ENCODE measurements around the gene TUBGCP3.
"Not testable (repeated sequence)": the region's sequence is repeated elsewhere in the genome, so short reads cannot be mapped to it uniquely, and the experiment has no call there.

TUBGCP3 gene, protein sequence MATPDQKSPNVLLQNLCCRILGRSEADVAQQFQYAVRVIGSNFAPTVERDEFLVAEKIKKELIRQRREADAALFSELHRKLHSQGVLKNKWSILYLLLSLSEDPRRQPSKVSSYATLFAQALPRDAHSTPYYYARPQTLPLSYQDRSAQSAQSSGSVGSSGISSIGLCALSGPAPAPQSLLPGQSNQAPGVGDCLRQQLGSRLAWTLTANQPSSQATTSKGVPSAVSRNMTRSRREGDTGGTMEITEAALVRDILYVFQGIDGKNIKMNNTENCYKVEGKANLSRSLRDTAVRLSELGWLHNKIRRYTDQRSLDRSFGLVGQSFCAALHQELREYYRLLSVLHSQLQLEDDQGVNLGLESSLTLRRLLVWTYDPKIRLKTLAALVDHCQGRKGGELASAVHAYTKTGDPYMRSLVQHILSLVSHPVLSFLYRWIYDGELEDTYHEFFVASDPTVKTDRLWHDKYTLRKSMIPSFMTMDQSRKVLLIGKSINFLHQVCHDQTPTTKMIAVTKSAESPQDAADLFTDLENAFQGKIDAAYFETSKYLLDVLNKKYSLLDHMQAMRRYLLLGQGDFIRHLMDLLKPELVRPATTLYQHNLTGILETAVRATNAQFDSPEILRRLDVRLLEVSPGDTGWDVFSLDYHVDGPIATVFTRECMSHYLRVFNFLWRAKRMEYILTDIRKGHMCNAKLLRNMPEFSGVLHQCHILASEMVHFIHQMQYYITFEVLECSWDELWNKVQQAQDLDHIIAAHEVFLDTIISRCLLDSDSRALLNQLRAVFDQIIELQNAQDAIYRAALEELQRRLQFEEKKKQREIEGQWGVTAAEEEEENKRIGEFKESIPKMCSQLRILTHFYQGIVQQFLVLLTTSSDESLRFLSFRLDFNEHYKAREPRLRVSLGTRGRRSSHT

DNA sequence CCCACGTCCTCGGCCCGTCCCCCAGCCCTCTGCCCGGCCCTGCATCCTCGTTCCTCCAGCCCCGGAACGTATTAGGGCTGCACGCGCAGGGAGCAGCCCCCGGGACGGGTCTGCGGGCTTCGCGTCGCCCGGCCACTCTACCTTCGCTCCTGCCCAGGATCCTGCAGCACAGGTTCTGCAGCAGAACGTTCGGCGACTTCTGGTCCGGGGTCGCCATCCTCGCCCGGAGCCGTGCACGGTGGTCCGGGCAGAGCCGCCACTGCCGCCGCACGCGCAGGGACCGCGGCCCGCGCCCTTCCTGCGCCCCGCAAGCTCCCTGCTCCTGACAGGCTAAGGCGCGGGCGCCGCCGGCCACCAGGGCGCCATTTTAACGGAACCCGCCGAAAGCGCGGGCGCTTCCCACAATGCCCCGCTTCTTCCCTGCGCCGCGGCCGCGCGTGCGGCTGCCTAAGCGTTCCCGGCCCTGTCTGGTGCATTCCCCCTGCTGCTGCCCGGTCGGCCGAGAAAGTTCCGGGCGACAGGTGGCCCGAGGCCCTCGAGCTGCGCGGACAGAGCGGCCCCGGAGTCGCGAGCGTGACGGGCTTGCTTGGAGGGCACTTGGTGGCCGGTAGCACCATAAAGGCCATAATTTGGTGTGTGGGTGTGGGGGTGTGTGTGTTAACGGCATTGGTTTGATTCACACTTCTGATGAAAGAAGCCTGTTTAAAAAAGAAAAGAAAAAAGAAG is at the start of gene TUBGCP3:
TSS of gene TUBGCP3 (minus strand) at position 390 of the 726 bp plus-strand sequence. CDS start at position 217, 173 bp downstream.
- no peaks in the 10 kb centered on the region for H3K9me3 Mint-ChIP-seq
- H3K4me3 Mint-ChIP-seq: peak within 1 kb of the TSS; percentile 92
- peaks cover 35% of the 10 kb centered on the region for H3K4me1 Mint-ChIP-seq (ENCODE audit: low read depth)
- H3K27me3 Mint-ChIP-seq: peaks cover 4% of the 10 kb centered on the region
- H3K36me3 Mint-ChIP-seq (ENCODE audit: low read depth): peaks cover 16% of the 10 kb centered on the region
- intact Hi-C loops (cut with micrococcal nuclease): loop anchor here (1.0 to 10.0 kb wide), 2 partner anchors 18 to 107 kb away; partner anchors contain the start of gene ATP11A
- peak within 1 kb of the TSS; percentile 96 for H3K27ac Mint-ChIP-seq

GRCh38 chr13:112637017-112637801 is 49.3 kb upstream of the TUBGCP3 start:
- Mint-ChIP-seq H3K36me3 (ENCODE audit: low read depth) (no peaks in the 10 kb centered on the region), H3K4me1 (ENCODE audit: low read depth) (peaks cover 5% of the 10 kb centered on the region), H3K4me3 (no peak overlapping the region), H3K9me3 (no peaks in the 10 kb centered on the region), H3K27ac (no peak overlapping the region), H3K27me3 (peaks cover 35% of the 10 kb centered on the region)
- intact Hi-C loops (cut with micrococcal nuclease): no loop called here

- Mint-ChIP-seq H3K27ac (no peak overlapping the region), H3K27me3 (peaks cover 35% of the 10 kb centered on the region), H3K9me3 (no peaks in the 10 kb centered on the region), H3K4me3 (no peak overlapping the region), H3K36me3 (ENCODE audit: low read depth) (no peaks in the 10 kb centered on the region), H3K4me1 (ENCODE audit: low read depth) (peaks cover 5% of the 10 kb centered on the region)
- intact Hi-C loops (cut with micrococcal nuclease): no loop called here
Measured at GRCh38 chr13:112636401-112636975, 48.5 kb upstream of the TUBGCP3 start.

GRCh38 chr13:112635323-112635722 is 47.4 kb upstream of the TUBGCP3 start:
- Mint-ChIP-seq H3K27ac (no peak overlapping the region), H3K36me3 (ENCODE audit: low read depth) (no peaks in the 10 kb centered on the region), H3K4me1 (ENCODE audit: low read depth) (no peaks in the 10 kb centered on the region), H3K27me3 (peaks cover 33% of the 10 kb centered on the region), H3K4me3 (no peak overlapping the region), H3K9me3 (no peaks in the 10 kb centered on the region)
- intact Hi-C loops (cut with micrococcal nuclease): no loop called here

GRCh38 chr13:112634102-112634501 is 46.1 kb upstream of the TUBGCP3 start:
- peaks cover 27% of the 10 kb centered on the region for H3K27me3 Mint-ChIP-seq
- H3K27ac Mint-ChIP-seq: no peak overlapping the region
- H3K4me1 Mint-ChIP-seq (ENCODE audit: low read depth): no peaks in the 10 kb centered on the region
- intact Hi-C loops (cut with micrococcal nuclease): no loop called here
- H3K9me3 Mint-ChIP-seq: no peaks in the 10 kb centered on the region
- no peak overlapping the region for H3K4me3 Mint-ChIP-seq
- no peaks in the 10 kb centered on the region for H3K36me3 Mint-ChIP-seq (ENCODE audit: low read depth)

DNA sequence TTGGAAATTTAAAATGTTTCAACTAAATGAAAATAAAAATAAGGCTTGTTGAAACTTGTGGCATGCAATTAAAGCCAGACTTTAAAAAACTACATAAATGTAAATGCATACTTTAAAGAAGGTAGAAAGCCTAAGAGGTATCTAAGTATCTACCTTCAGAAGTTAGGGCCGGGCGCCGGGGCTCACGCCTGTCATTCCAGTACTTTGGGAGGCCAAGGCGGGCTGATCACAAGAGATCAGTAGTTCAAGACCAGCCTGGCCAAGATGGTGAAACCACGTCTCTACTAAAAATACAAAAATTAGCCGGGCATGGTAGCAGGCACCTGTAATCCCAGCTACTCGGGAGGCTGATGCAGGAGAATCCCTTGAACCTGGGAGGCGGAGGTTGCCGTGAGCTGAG is 42.3 kb upstream of the TUBGCP3 start:
- H3K4me3 Mint-ChIP-seq; H3K4me1 Mint-ChIP-seq (ENCODE audit: low read depth); H3K36me3 Mint-ChIP-seq (ENCODE audit: low read depth); H3K27ac Mint-ChIP-seq; H3K9me3 Mint-ChIP-seq; H3K27me3 Mint-ChIP-seq; intact Hi-C loops (cut with micrococcal nuclease): not testable (repeated sequence)

GRCh38 chr13:112629161-112629560 is 41.2 kb upstream of the TUBGCP3 start:
- no peaks in the 10 kb centered on the region for H3K36me3 Mint-ChIP-seq (ENCODE audit: low read depth)
- peaks cover 9% of the 10 kb centered on the region for H3K27me3 Mint-ChIP-seq
- no peak overlapping the region for H3K4me3 Mint-ChIP-seq
- H3K4me1 Mint-ChIP-seq (ENCODE audit: low read depth): no peaks in the 10 kb centered on the region
- H3K9me3 Mint-ChIP-seq: no peaks in the 10 kb centered on the region
- no peak overlapping the region for H3K27ac Mint-ChIP-seq
- intact Hi-C loops (cut with micrococcal nuclease): no loop called here

- H3K36me3 Mint-ChIP-seq (ENCODE audit: low read depth); H3K9me3 Mint-ChIP-seq; intact Hi-C loops (cut with micrococcal nuclease); H3K4me3 Mint-ChIP-seq; H3K27ac Mint-ChIP-seq; H3K4me1 Mint-ChIP-seq (ENCODE audit: low read depth): not testable (repeated sequence)
- H3K27me3 Mint-ChIP-seq: peaks cover 11% of the 10 kb centered on the region
Measured at GRCh38 chr13:112627613-112628012, 39.7 kb upstream of the TUBGCP3 start.

GRCh38 chr13:112627161-112627560 is 39.2 kb upstream of the TUBGCP3 start:
- peaks cover 14% of the 10 kb centered on the region for H3K27me3 Mint-ChIP-seq
- intact Hi-C loops (cut with micrococcal nuclease): no loop called here
- no peak overlapping the region for H3K4me3 Mint-ChIP-seq
- H3K27ac Mint-ChIP-seq: no peak overlapping the region
- no peaks in the 10 kb centered on the region for H3K4me1 Mint-ChIP-seq (ENCODE audit: low read depth)
- H3K36me3 Mint-ChIP-seq (ENCODE audit: low read depth): no peaks in the 10 kb centered on the region
- H3K9me3 Mint-ChIP-seq: no peaks in the 10 kb centered on the region

DNA sequence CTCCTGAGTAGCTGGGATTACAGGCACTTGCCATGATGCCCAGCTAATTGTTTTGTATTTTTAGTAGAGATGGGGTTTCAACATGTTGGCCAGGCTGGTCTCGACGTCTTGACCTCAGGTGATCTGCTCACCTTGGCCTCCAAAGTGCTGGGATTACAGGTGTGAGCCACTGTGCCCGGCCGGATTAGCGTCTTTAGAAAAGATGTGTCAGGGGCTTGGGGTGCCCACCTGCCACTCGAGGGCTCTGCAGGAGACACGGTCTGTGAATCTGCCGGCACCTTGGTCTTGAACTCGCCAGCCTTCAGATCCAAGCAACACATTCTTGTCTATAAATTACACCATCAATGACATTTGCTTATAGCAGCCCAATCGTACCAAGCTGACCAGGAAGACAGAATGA is 38.8 kb upstream of the TUBGCP3 start:
- H3K36me3 Mint-ChIP-seq (ENCODE audit: low read depth): no peaks in the 10 kb centered on the region
- H3K4me3 Mint-ChIP-seq: no peak overlapping the region
- no peak overlapping the region for H3K27ac Mint-ChIP-seq
- H3K9me3 Mint-ChIP-seq: no peaks in the 10 kb centered on the region
- peaks cover 14% of the 10 kb centered on the region for H3K27me3 Mint-ChIP-seq
- intact Hi-C loops (cut with micrococcal nuclease): no loop called here
- H3K4me1 Mint-ChIP-seq (ENCODE audit: low read depth): no peaks in the 10 kb centered on the region

- Mint-ChIP-seq H3K27ac (no peak overlapping the region), H3K4me1 (ENCODE audit: low read depth) (no peaks in the 10 kb centered on the region), H3K9me3 (no peaks in the 10 kb centered on the region), H3K36me3 (ENCODE audit: low read depth) (no peaks in the 10 kb centered on the region), H3K4me3 (no peak overlapping the region), H3K27me3 (peaks cover 14% of the 10 kb centered on the region)
- intact Hi-C loops (cut with micrococcal nuclease): no loop called here
Measured at GRCh38 chr13:112626124-112626523, 38.2 kb upstream of the TUBGCP3 start.

DNA sequence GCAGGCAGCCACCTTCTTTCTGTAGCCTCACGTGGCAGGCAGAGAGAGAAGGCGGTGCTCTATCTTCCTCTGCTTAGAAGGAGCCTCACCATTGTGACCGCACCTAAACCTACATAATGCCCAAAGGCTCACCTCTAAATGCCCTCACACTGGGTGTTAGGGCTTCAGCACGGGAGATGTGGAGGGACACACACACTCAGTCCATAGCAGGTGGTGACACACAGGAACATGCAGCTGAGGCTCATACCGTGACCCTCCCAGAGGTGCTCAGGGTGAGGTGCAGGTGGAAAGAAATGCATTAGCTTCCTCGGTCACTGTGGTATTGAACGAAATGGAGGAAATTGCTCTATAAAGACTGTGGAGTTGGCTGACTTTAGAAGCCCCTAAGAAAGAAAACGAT is 37.7 kb upstream of the TUBGCP3 start:
- no peak overlapping the region for H3K27ac Mint-ChIP-seq
- H3K9me3 Mint-ChIP-seq: no peaks in the 10 kb centered on the region
- no peak overlapping the region for H3K4me3 Mint-ChIP-seq
- no peaks in the 10 kb centered on the region for H3K36me3 Mint-ChIP-seq (ENCODE audit: low read depth)
- intact Hi-C loops (cut with micrococcal nuclease): no loop called here
- no peaks in the 10 kb centered on the region for H3K4me1 Mint-ChIP-seq (ENCODE audit: low read depth)
- H3K27me3 Mint-ChIP-seq: peaks cover 14% of the 10 kb centered on the region

All from dendritic cell treated with granulocyte-macrophage colony-stimulating factor and Interleukin-4, amounts not matched to agents 40 ng/mL and 50 ng/mL, for 4 days (primary cell).